Astrocyte of the cerebellum (primary cell): ENCODE data around the gene DNM3.

Source experiments
- DNase-seq: peaks from one replicate; pipeline ENCODE4 v3.0.0-alpha.2; 2011; ENCODE audit warnings: low read depth
- H3K4me3 ChIP-seq: 2 replicates; pipeline ENCODE4 v1.5.1; 2011; ENCODE audit warnings: mild to moderate bottlenecking, low read depth, low read length, moderate library complexity
- CTCF ChIP-seq: IDR thresholded peaks from 2 replicates; pipeline ENCODE4 v1.5.1; 2012; ENCODE audit warnings: low read length, low read depth, moderate library complexity, mild to moderate bottlenecking; ENCODE audit errors: missing control alignments
- in situ Hi-C: cut with HindIII; loops from 2 replicates; pipeline ENCODE4 v1.10.0; 2017; ENCODE audit warnings: low sequenced_read_pairs

DNM3 gene

GRCh38 chr1:171841050-171841910, at the start of gene DNM3:
Gene DNM3, plus strand, starts transcription at chr1:171841498. Its CDS starts 159 bp downstream, at chr1:171841657.
- H3K4me3 ChIP-seq = peak within 1 kb of the TSS; percentile 64
- TF ChIP-seq CTCF = no peak
- in situ Hi-C loops = no loop called here

GRCh38 chr1:171792656-171793369, 48.5 kb upstream of the DNM3 start:
- in situ Hi-C loops = no loop called here
- H3K4me3 ChIP-seq = no peak overlapping the region
- TF ChIP-seq CTCF = no peak
- DNase-seq = no peak

More at GRCh38 chr1:171841050-171841910, at the start of gene DNM3:
- peak; percentile 36 for DNase-seq

GRCh38 chr1:171793636-171794035, 47.7 kb upstream of the DNM3 start:
- in situ Hi-C loops = no loop called here
- no peak for DNase-seq

GRCh38 chr1:171794085-171794484, 47.2 kb upstream of the DNM3 start:
- DNase-seq = no peak
- H3K4me3 ChIP-seq = no peak overlapping the region
- no peak for TF ChIP-seq CTCF
- in situ Hi-C loops = no loop called here

More at GRCh38 chr1:171793636-171794035, 47.7 kb upstream of the DNM3 start:
- H3K4me3 ChIP-seq = no peak overlapping the region
- no peak for TF ChIP-seq CTCF

GRCh38 chr1:171796592-171796991, 44.7 kb upstream of the DNM3 start:
- in situ Hi-C loops = no loop called here
- DNase-seq = no peak
- no peak for TF ChIP-seq CTCF
- H3K4me3 ChIP-seq = no peak overlapping the region

GRCh38 chr1:171798311-171798710, 43.0 kb upstream of the DNM3 start:
- no peak for DNase-seq
- no peak for TF ChIP-seq CTCF
- no peak overlapping the region for H3K4me3 ChIP-seq
- in situ Hi-C loops = no loop called here
